GM12875 (cell line): ENCODE measurements around the gene GUCY2F.

Experiments
- H3K4me3 ChIP-seq: one replicate; pipeline ENCODE4 v1.5.1; 2011; ENCODE audit warnings: low read depth, low read length, control low read depth
- TF ChIP-seq, protein P1 (sequence below): IDR thresholded peaks from 2 replicates; pipeline ENCODE4 v1.5.1; 2011; ENCODE audit warnings: low read depth, mild to moderate bottlenecking, control low read depth, inconsistent platforms, low read length, moderate library complexity, borderline replicate concordance; ENCODE audit not compliant: insufficient read depth

The GUCY2F gene

DNA sequence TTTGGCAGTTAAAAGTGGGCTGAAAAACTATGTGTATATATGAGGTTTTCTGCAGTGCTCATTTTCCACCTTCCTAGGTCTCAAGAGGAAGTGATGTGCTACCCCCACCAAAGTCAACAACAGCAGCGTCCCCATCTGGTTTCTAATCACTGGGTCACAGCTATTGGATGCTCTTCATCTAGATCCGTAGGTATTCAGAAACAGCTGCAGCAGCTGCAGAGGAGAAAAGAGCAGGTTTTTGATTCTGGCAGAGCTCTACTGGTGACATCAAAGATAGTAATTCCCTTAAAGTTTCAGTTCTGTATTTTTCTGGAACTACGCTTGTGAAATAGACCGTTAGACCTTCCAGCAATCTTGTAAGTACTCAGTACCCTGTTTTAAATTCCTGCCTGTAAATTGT is 5.8 kb upstream of the GUCY2F start:
- TF ChIP-seq, protein P1, sequence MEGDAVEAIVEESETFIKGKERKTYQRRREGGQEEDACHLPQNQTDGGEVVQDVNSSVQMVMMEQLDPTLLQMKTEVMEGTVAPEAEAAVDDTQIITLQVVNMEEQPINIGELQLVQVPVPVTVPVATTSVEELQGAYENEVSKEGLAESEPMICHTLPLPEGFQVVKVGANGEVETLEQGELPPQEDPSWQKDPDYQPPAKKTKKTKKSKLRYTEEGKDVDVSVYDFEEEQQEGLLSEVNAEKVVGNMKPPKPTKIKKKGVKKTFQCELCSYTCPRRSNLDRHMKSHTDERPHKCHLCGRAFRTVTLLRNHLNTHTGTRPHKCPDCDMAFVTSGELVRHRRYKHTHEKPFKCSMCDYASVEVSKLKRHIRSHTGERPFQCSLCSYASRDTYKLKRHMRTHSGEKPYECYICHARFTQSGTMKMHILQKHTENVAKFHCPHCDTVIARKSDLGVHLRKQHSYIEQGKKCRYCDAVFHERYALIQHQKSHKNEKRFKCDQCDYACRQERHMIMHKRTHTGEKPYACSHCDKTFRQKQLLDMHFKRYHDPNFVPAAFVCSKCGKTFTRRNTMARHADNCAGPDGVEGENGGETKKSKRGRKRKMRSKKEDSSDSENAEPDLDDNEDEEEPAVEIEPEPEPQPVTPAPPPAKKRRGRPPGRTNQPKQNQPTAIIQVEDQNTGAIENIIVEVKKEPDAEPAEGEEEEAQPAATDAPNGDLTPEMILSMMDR = no peak
- no peak overlapping the region for H3K4me3 ChIP-seq

DNA sequence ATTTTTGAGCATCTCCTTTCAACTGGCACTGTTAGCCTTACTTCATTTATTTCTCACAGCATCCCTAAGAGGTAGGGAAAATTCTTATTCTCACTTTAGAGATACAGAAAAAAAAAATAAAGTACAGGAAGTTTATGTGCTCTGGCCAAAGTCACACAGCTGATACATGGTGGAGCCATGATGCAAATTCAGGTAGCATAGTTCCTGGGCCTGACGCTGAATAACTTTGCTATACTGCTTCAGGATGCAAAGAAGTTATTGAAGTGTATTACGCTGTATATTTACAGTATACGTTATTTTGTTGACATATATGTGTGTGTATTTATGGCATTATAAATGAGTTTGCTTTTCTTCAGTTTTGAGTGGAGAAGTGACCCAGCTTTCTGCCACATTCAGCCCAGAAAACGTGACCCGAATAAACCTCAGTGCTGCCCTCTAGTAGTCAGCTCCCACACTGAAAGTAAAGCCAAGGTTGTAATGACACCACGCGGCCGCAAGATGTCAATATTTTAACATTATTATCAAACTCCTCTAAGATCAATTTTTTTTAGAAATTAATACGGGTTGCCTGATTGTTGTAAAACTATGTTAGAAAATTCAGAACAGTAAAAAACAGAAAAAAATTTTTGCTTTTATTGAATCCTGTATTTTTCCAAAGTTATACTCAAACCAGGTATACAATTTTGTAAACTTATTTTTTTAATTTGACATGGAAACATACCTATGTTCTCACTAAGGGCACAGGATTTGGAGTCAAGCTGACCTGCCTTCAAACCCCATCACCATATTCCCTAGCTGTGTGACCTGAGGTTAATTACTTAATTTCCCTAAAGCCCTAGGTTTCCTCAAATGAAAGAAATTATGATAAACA is 3.8 kb upstream of the GUCY2F start:
- H3K4me3 ChIP-seq = no peak overlapping the region
- TF ChIP-seq, protein P1 = peak; percentile 83; the same call in 1 of the 2 replicates

DNA sequence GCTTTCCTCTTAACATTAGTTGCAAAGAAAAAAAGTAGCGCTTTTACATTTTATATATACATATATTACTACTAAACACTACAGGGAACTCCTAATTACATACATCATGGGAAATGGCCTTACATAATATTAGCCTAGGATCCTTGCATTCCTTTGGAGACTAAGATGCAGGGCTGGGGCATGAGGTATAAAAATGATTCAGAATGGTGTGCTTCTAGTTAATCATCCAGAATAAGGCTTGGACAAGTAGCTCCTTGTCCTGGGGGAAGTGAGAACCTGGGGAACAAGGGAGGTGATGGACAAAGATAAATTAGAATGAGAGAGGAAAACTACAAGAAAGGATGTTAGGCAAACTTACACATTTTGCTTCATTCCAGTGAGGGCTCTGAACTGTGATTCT is 3.0 kb upstream of the GUCY2F start:
- H3K4me3 ChIP-seq = no peak overlapping the region
- TF ChIP-seq, protein P1 = no peak

DNA sequence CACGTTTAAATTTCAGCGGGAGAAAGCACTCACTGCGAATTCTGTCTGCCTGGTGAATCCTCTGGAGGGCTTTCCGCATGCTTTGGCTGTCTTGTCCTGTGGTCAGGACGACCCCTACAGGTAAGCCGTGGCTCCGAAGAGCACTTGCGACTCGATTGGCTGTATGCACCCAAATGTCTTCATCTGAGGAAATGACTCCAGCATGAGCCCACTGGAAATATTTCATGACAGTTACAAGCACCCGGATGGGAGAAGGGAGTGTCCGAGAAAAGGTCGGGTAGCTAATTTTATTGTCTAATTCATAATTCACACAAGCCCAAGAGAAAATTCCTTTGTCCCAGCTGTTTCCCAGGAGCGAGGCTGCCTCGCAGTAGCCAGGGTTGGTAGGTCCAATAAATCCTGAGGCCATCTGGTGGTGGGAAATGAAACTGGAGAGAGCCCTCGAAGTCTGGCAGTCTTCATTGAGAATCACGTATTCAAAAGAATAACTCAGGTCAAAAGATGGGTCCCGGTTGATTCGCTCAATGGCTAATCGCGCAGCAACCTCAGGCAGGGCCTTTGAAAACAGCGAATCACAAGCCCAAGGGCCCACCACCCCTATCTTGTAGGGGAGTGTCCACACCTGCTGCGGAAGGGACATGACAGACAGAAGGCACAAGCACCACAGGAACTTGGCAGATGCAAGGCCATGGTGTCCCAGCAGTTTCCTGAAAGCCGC is 6.6 kb downstream of the GUCY2F start:
- TF ChIP-seq, protein P1 = no peak
- no peak overlapping the region for H3K4me3 ChIP-seq

DNA sequence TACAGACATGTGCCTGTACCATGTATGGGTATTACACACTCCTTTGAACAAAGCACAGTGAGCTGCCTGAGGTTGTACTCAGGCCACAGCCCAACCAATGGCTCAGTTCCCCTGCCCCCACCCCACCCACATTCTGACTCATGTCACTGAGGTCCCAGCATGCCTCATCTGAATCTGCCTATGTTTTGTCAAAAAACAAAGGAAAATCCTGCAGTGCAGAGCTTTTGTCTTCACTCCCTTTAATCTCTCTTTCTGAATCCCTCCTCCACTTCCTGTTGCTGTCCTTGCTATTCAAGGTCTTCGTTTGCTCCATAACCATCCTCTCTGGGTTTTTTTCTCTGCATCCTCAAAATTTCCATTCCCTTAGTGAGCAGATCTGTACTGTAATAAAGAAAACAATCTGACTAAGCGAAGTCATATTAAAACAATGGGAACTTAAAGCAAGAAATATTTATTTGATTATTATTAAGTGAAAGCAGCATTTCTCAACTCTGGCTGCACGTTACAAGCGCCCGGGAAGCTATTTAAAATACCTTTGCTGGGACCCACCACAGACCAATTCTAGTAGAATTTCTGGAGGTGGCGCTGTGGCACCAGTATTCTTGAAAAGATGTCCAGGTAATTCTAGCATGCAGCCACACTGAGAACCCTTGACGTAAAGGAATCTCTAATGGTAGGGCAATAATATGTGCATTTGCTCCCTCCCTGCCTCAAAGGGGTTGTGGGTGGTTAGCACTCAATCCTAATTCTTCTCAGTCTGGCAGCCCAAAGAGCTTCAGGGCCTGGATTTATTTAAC is 8.7 kb downstream of the GUCY2F start:
- no peak overlapping the region for H3K4me3 ChIP-seq
- TF ChIP-seq, protein P1 = peak; percentile 25; the same call in 1 of the 2 replicates

DNA sequence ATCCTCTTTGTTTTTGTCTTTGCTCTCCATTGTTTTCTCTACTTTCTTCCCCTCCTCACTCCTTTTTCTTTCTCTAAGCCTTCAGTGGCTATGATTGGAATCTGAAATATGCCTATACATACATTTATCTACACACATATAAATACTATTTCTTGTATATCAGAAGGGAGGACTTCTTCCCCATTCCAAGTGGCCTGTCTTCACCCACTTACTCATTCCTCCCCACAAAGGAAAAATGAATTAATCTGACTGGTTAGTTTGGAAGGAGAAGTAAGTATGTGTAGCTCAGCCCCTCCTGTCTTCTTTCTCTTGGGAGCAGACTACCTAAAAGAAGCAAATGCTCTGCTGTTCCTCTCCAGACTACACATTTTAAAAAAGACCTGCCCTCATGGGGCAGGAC is 17.7 kb downstream of the GUCY2F start:
- TF ChIP-seq, protein P1 = no peak
- H3K4me3 ChIP-seq = no peak overlapping the region
